Smooth muscle cell (in vitro differentiated cells): ENCODE results near the gene AGXT. TPM values are rescaled to one million over a fixed set of nuclear protein-coding genes. Genes with fewer than 3 reads are reported as not detected.

Source experiments
- DNase-seq: peaks from one replicate; lab custom pipeline; 2025; ENCODE audit not compliant: unreplicated experiment; lab: John Stamatoyannopoulos, UW
- H2AFZ ChIP-seq: fragments of 200-600 bp; sonication (generic); 2 replicates; pipeline ENCODE4 v1.6.0; 2016; ENCODE audit warnings: antibody characterized with exemption, low read depth, mild to moderate bottlenecking
- H3F3A ChIP-seq: fragments of 200-600 bp; sonication (generic); 2 replicates; pipeline ENCODE4 v1.6.0; 2017; ENCODE audit warnings: antibody characterized with exemption, low read depth
- H3K27ac ChIP-seq: fragments of 200-600 bp; sonication (generic); 2 replicates; pipeline ENCODE4 v1.5.1; 2016; ENCODE audit warnings: low read depth, mild to moderate bottlenecking
- H3K27me3 ChIP-seq: fragments of 200-600 bp; sonication (generic); 2 replicates; pipeline ENCODE4 v1.6.1; 2016; ENCODE audit warnings: low read depth, mild to moderate bottlenecking
- H3K36me3 ChIP-seq: fragments of 200-600 bp; sonication (generic); 2 replicates; pipeline ENCODE4 v1.5.1; 2016; ENCODE audit warnings: low read depth
- H3K4me1 ChIP-seq: fragments of 200-600 bp; sonication (generic); 2 replicates; pipeline ENCODE4 v1.5.1; 2016; ENCODE audit warnings: low read depth
- H3K4me2 ChIP-seq: fragments of 200-600 bp; sonication (generic); 2 replicates; pipeline ENCODE4 v1.6.0; 2016; ENCODE audit warnings: mild to moderate bottlenecking
- H3K4me3 ChIP-seq: fragments of 200-600 bp; sonication (generic); 2 replicates; pipeline ENCODE4 v1.5.1; 2016; ENCODE audit warnings: mild to moderate bottlenecking
- H3K79me2 ChIP-seq: fragments of 200-600 bp; sonication (generic); 2 replicates; pipeline ENCODE4 v1.6.0; 2016; ENCODE audit warnings: low read depth, mild to moderate bottlenecking
- H3K9ac ChIP-seq: fragments of 200-600 bp; sonication (generic); 2 replicates; pipeline ENCODE4 v1.6.0; 2016; ENCODE audit warnings: low read depth
- H3K9me3 ChIP-seq: fragments of 200-600 bp; sonication (generic); replicated peaks from 2 replicates; pipeline ENCODE4 v1.5.1; 2016; ENCODE audit warnings: low read depth
- H4K20me1 ChIP-seq: fragments of 200-600 bp; sonication (generic); 2 replicates; pipeline ENCODE4 v1.6.0; 2016; ENCODE audit warnings: low read depth
- WGBS: methylation state at CpG from one replicate; pipeline ENCODE4 v1.1.7; 2016; ENCODE audit warnings: low lambda C conversion rate; 5-methylcytosine and 5-hydroxymethylcytosine counted together
- polyA plus RNA-seq: library from polyadenylated mRNA; unstranded; fragments of >200 nt; fragmentation: Nextera tagmentation; extraction: Ambion mirVana; gene quantifications from 2 replicates; pipeline ENCODE4 v1.2.1, GENCODE V29; 2016
- total RNA-seq: library from RNA; depleted of rRNA; stranded (reverse); fragments of >200 nt; gene quantifications from 2 replicates; pipeline ENCODE4 v1.2.3, GENCODE V29; 2014
- TF ChIP-seq, protein P1 (sequence below): fragments of 200-600 bp; sonication (generic); IDR thresholded peaks from 2 replicates; pipeline ENCODE4 v1.5.1; 2017; ENCODE audit warnings: borderline replicate concordance, mild to moderate bottlenecking, antibody characterized with exemption; ENCODE audit not compliant: insufficient read depth, poor library complexity, severe bottlenecking

The AGXT gene
- total and polyA plus RNA-seq, 2 experiments from 2014 or later, result not detected

DNA sequence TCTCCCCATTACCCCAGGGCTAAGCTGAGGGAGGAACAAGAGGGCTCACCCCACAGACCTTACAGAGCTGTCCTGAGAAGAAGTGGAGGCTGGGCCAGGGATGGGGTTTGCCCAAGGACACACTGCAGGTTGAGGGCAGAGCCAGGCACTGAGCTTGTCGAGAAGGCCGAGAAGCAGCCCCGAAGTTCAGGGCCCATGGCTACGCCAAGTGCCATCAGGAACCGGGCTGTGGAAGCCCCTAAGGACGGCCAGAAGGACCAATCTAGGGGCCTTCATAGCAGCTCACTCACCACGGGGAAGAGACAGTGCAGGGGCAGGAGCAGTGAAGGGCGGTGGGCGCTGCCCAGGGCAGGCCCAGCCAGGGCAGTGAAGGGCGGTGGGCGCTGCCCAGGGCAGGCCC, 18.6 kb upstream of the AGXT start:
- Histone ChIP-seq H2AFZ (no peak overlapping the region), H3K4me2 (no peak overlapping the region), H3K79me2 (no peaks in the 10 kb centered on the region), H3K9me3 (no peaks in the 10 kb centered on the region), H3K4me3 (no peak overlapping the region), H3F3A (no peaks in the 10 kb centered on the region), H3K9ac (no peak overlapping the region), H4K20me1 (no peaks in the 10 kb centered on the region), H3K36me3 (no peaks in the 10 kb centered on the region), H3K27me3 (no peaks in the 10 kb centered on the region), H3K4me1 (no peaks in the 10 kb centered on the region), H3K27ac (no peak overlapping the region)
- no peak for DNase-seq
- WGBS, result 94% methylated on average over 11 of the region's 11 CpGs
- TF ChIP-seq, protein P1, sequence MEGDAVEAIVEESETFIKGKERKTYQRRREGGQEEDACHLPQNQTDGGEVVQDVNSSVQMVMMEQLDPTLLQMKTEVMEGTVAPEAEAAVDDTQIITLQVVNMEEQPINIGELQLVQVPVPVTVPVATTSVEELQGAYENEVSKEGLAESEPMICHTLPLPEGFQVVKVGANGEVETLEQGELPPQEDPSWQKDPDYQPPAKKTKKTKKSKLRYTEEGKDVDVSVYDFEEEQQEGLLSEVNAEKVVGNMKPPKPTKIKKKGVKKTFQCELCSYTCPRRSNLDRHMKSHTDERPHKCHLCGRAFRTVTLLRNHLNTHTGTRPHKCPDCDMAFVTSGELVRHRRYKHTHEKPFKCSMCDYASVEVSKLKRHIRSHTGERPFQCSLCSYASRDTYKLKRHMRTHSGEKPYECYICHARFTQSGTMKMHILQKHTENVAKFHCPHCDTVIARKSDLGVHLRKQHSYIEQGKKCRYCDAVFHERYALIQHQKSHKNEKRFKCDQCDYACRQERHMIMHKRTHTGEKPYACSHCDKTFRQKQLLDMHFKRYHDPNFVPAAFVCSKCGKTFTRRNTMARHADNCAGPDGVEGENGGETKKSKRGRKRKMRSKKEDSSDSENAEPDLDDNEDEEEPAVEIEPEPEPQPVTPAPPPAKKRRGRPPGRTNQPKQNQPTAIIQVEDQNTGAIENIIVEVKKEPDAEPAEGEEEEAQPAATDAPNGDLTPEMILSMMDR, result no peak

DNA sequence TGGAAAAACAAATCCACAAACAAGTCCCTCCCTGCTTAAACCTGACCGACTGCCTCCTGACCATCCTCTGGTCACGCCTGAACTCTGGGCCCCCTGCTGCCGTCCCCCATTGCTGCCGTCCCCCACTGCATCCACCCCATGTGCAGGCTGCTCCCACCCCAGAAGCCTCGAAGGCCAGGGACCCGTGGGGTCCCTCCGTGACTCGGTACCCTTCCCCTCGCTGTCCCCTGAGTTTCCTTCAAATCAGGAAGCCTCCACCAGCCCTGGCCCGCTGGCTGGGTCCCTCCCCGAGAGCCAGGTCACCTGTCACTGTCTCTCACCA, 17.9 kb upstream of the AGXT start:
- no peaks in the 10 kb centered on the region for H3K36me3 ChIP-seq
- H3K4me2 ChIP-seq, result no peak overlapping the region
- no peaks in the 10 kb centered on the region for H4K20me1 ChIP-seq
- no peak for DNase-seq
- no peak overlapping the region for H3K4me3 ChIP-seq
- no peaks in the 10 kb centered on the region for H3K4me1 ChIP-seq
- H3F3A ChIP-seq, result no peaks in the 10 kb centered on the region
- H3K9me3 ChIP-seq, result no peaks in the 10 kb centered on the region
- H3K79me2 ChIP-seq, result no peaks in the 10 kb centered on the region
- 70% methylated on average over 7 of the region's 11 CpGs for WGBS
- no peak overlapping the region for H2AFZ ChIP-seq
- no peaks in the 10 kb centered on the region for H3K27me3 ChIP-seq
- TF ChIP-seq, protein P1, result no peak
- H3K27ac ChIP-seq, result no peak overlapping the region
- no peak overlapping the region for H3K9ac ChIP-seq

DNA sequence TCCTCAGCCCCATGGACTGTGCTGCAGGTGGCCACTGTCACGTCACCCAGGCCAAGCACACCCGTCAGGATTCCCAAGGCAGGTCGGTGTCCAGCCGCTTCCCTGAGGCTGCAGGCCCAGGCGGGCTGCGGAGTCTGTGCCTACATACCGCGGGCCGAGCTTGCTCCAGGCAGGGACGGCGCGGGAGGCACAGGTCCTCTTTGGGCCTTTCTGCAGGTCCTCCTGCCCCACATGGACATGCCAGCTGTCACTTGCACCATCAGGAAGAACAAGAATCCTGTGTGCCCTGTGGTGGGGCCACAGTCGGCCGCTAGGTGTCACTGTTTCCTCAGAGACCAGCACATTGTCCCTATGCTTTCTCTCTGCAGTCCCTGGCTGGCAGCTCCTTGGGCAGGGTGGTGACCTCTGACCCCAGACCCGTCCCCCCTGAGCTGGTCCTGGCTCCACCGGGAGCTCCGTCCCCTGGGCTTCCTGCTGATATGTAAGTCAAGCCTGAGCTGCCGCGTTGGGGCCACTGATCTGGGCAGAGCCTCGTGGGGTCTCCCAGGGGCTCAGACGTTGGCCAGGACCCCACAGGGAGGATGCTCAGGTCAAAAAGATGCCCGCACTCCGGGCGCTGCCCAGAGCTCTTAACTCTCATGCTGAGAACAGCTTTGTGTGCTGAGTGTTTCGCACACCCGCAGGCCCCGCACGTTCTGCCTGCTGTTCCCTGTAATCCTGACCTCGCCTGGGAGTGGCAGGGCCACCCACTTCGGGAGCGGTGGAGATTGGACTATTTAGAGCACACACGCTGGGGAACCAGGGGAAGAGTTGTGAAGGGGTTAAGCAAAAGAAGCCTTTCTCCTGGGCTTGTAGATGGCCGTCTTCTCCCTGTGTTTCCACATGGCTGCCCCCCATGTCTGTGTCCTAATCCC, 17.3 kb upstream of the AGXT start:
- Histone ChIP-seq H3K27ac (no peak overlapping the region), H3F3A (no peaks in the 10 kb centered on the region), H3K79me2 (no peaks in the 10 kb centered on the region), H4K20me1 (no peaks in the 10 kb centered on the region), H2AFZ (no peak overlapping the region), H3K9ac (no peak overlapping the region), H3K4me3 (no peak overlapping the region), H3K27me3 (no peaks in the 10 kb centered on the region), H3K36me3 (no peaks in the 10 kb centered on the region), H3K4me2 (no peak overlapping the region), H3K9me3 (no peaks in the 10 kb centered on the region), H3K4me1 (no peaks in the 10 kb centered on the region)
- DNase-seq, result peak; percentile 66
- WGBS, result 50% methylated on average over 33 of the region's 33 CpGs
- TF ChIP-seq, protein P1, result peak; percentile 96
